OCI-LY3 (cell line): ENCODE data around the gene DNAJB14.

ENCODE experiments used
- EZH2phosphoT487 ChIP-seq: fragments of 200-600 bp; shearing (Covaris generic); IDR thresholded peaks from 2 replicates; pipeline ENCODE4 v1.6.1; 2018; ENCODE audit warnings: antibody characterized with exemption, mixed run types, low read depth
- TF ChIP-seq, protein P1 (sequence below): fragments of 200-600, 300-600 bp; sonication (generic); IDR thresholded peaks from 2 replicates; pipeline ENCODE4 v1.5.1; 2014; ENCODE audit warnings: antibody characterized with exemption, low read length, low read depth

DNA sequence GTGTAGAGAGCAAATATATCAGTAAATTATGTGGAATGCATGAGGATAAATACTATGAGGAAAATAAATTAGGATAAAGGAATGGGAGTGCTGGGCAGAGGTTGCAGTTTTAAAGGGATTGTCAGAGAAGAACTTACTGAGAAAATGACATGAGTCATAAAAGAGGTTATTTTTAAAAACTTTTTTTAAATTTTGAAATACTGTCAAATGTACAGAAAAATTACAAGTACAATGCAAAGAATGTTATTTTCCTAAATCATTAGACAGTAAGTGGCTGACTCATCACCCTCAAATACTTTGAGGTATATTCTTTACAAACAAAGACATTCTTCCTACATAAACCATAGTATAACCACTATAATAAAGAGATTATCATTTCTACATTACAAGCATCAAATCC lies 33.5 kb upstream of the DNAJB14 start:
- TF ChIP-seq, protein P1, sequence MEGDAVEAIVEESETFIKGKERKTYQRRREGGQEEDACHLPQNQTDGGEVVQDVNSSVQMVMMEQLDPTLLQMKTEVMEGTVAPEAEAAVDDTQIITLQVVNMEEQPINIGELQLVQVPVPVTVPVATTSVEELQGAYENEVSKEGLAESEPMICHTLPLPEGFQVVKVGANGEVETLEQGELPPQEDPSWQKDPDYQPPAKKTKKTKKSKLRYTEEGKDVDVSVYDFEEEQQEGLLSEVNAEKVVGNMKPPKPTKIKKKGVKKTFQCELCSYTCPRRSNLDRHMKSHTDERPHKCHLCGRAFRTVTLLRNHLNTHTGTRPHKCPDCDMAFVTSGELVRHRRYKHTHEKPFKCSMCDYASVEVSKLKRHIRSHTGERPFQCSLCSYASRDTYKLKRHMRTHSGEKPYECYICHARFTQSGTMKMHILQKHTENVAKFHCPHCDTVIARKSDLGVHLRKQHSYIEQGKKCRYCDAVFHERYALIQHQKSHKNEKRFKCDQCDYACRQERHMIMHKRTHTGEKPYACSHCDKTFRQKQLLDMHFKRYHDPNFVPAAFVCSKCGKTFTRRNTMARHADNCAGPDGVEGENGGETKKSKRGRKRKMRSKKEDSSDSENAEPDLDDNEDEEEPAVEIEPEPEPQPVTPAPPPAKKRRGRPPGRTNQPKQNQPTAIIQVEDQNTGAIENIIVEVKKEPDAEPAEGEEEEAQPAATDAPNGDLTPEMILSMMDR: no peak
- no peak for TF ChIP-seq EZH2phosphoT487
